ENCODE data around the gene SGCA. TPM values are rescaled to one million over a fixed set of nuclear protein-coding genes. Genes with fewer than 3 reads are reported as not detected.

The SGCA gene
- total RNA-seq, 1 donor from 2014 or later, result not detected

DNA sequence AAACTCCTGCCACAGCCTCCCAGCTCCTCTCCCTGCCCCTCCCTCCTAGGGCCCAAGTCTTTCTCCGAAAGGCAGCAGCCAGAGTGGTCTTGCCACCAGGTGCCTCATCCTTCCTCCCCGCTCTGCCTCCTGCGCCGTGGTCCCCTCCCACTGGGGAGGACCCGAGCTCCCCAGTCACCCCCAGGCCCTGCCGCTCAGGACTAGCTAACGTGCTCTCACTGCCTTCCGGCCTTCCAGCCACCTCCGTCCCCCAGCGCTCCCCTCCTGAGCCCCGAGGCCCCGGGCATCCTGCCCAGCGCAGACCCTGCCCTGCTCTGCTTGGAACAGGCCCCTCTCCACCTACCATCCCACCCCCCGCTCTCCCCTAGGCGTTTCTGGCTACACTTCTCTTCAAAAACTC, 55.0 kb downstream of the SGCA start:
- no peaks in the 10 kb centered on the region for H3K36me3 Mint-ChIP-seq
- Histone ChIP-seq H4K20me1 (ENCODE audit: low read depth) (no peaks in the 10 kb centered on the region), H3K27ac (no peak overlapping the region), H2AFZ (replicated peaks) (peak overlapping the region; percentile 36), H3K27me3 (no peaks in the 10 kb centered on the region), H3K79me2 (ENCODE audit: low read depth) (no peaks in the 10 kb centered on the region), H3K9me3 (ENCODE audit: low read depth) (peaks cover 2% of the 10 kb centered on the region), H3K9ac (no peak overlapping the region), H3F3A (ENCODE audit: low read depth) (peaks cover 20% of the 10 kb centered on the region), H3K4me3 (no peak overlapping the region), H3K36me3 (no peaks in the 10 kb centered on the region), H3K4me1 (peaks cover 24% of the 10 kb centered on the region), H3K4me2 (no peak overlapping the region)
- DNase-seq (ENCODE audit: low spot score), result no peak
- TF ChIP-seq EZH2 (IDR thresholded peaks at IDR 0.05) (no peak), EZH2phosphoT487 (IDR thresholded peaks at IDR 0.05) (no peak)
- TF ChIP-seq, protein P1, sequence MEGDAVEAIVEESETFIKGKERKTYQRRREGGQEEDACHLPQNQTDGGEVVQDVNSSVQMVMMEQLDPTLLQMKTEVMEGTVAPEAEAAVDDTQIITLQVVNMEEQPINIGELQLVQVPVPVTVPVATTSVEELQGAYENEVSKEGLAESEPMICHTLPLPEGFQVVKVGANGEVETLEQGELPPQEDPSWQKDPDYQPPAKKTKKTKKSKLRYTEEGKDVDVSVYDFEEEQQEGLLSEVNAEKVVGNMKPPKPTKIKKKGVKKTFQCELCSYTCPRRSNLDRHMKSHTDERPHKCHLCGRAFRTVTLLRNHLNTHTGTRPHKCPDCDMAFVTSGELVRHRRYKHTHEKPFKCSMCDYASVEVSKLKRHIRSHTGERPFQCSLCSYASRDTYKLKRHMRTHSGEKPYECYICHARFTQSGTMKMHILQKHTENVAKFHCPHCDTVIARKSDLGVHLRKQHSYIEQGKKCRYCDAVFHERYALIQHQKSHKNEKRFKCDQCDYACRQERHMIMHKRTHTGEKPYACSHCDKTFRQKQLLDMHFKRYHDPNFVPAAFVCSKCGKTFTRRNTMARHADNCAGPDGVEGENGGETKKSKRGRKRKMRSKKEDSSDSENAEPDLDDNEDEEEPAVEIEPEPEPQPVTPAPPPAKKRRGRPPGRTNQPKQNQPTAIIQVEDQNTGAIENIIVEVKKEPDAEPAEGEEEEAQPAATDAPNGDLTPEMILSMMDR (IDR thresholded peaks at IDR 0.05), result no peak
- peaks cover 51% of the 10 kb centered on the region for H3K4me1 Mint-ChIP-seq
- H3K27me3 Mint-ChIP-seq (ENCODE audit: insufficient read depth, low read depth), result no peaks in the 10 kb centered on the region
- peaks cover 13% of the 10 kb centered on the region for H3K9me3 Mint-ChIP-seq
- H3K4me3 Mint-ChIP-seq, result no peak overlapping the region
- H3K27ac Mint-ChIP-seq, result peak overlapping the region; percentile 85

DNA sequence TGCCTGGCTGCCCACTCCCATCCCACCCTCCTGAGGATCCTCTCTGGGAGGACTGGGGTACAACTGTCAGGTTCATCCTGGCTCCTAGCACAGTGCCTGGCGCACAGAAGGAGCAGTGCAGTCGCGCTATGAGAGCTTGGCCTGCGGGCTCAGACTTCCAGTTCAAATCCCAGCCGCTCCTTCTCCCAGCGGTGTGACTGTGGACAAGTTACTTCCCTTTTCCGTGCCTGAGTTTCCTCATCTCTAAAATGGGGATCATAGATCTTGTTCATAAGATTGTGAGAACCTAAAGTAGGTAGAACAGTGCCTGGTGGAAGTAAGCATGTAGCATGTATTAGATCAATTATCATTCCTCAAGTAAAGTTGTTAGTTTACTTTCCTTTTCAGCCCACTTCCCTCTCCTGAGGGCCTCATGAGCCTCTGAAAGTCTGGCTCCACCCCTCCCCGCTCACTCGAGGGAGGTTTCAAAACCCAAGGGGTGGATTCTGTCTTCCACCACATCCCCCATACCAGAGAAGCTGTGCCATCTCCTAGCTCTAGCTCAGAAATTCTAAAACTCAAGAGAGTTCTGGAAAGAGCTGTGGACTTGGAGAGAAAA, 55.6 kb downstream of the SGCA start:
- no peaks in the 10 kb centered on the region for H4K20me1 ChIP-seq (ENCODE audit: low read depth)
- H3K9ac ChIP-seq, result no peak overlapping the region
- Mint-ChIP-seq H3K27ac (no peak overlapping the region), H3K4me1 (peaks cover 49% of the 10 kb centered on the region), H3K4me3 (no peak overlapping the region), H3K9me3 (peaks cover 17% of the 10 kb centered on the region), H3K36me3 (no peaks in the 10 kb centered on the region), H3K27me3 (ENCODE audit: insufficient read depth, low read depth) (no peaks in the 10 kb centered on the region)
- peaks cover 20% of the 10 kb centered on the region for H3F3A ChIP-seq (ENCODE audit: low read depth)
- H3K27ac ChIP-seq, result no peak overlapping the region
- H3K36me3 ChIP-seq, result no peaks in the 10 kb centered on the region
- H2AFZ ChIP-seq (replicated peaks), result peak overlapping the region; percentile 45
- no peak overlapping the region for H3K4me2 ChIP-seq
- peaks cover 24% of the 10 kb centered on the region for H3K4me1 ChIP-seq
- no peak overlapping the region for H3K4me3 ChIP-seq
- no peaks in the 10 kb centered on the region for H3K79me2 ChIP-seq (ENCODE audit: low read depth)
- no peaks in the 10 kb centered on the region for H3K27me3 ChIP-seq
- H3K9me3 ChIP-seq (ENCODE audit: low read depth), result peaks cover 5% of the 10 kb centered on the region
- TF ChIP-seq EZH2phosphoT487 (IDR thresholded peaks at IDR 0.05) (no peak), EZH2 (IDR thresholded peaks at IDR 0.05) (no peak)
- TF ChIP-seq, protein P1 (IDR thresholded peaks at IDR 0.05), result no peak
- no peak for DNase-seq (ENCODE audit: low spot score)

DNA sequence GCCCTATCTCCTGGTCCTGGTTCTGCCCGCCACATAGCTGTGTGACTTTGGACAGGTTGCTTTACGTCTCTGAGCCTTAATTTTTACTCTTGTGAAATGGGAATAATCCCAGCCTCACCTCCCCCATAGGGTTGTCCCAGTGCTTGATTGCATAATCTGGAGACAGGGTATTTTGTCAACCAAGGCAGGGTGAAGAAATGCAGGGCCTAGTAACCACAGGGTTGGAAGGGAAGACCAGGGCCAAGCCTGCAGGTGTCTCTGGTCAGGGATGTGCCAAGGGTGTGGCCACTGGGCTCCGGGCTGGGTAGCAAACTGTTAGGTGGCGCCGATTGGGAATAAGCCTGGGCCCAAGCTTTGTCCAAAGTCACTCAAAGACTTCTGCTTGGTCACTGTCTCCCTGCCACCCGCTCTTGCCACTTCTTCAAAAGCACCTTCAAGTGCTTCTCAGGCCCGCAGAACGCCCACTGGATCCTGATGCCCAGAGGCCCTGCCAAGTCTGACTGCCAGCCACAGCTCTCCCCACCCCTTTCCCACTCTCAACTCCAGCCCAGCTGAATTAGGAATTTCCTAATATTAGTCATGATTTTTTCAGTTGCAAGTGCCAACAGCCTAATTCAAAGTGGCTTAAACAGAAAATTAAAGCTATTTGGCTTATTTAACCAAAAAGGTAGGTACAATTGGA, 56.2 kb downstream of the SGCA start:
- Histone ChIP-seq H3K27ac (no peak overlapping the region), H3K9ac (no peak overlapping the region), H3K4me1 (peaks cover 24% of the 10 kb centered on the region), H3K4me3 (no peak overlapping the region), H3K27me3 (no peaks in the 10 kb centered on the region), H2AFZ (replicated peaks) (peak overlapping the region; percentile 45), H4K20me1 (ENCODE audit: low read depth) (no peaks in the 10 kb centered on the region), H3F3A (ENCODE audit: low read depth) (peaks cover 20% of the 10 kb centered on the region), H3K4me2 (no peak overlapping the region), H3K36me3 (no peaks in the 10 kb centered on the region), H3K9me3 (ENCODE audit: low read depth) (peaks cover 5% of the 10 kb centered on the region), H3K79me2 (ENCODE audit: low read depth) (no peaks in the 10 kb centered on the region)
- DNase-seq (ENCODE audit: low spot score), result no peak
- H3K27me3 Mint-ChIP-seq (ENCODE audit: insufficient read depth, low read depth), result peaks cover under 1% of the 10 kb centered on the region
- H3K27ac Mint-ChIP-seq, result no peak overlapping the region
- H3K4me3 Mint-ChIP-seq, result no peak overlapping the region
- H3K9me3 Mint-ChIP-seq, result peaks cover 21% of the 10 kb centered on the region
- TF ChIP-seq, protein P1 (IDR thresholded peaks at IDR 0.05), result no peak
- TF ChIP-seq EZH2phosphoT487 (IDR thresholded peaks at IDR 0.05), result no peak
- H3K4me1 Mint-ChIP-seq, result peaks cover 47% of the 10 kb centered on the region
- no peaks in the 10 kb centered on the region for H3K36me3 Mint-ChIP-seq
